ENCODE measurements around the gene USP46.

The USP46 gene

GRCh38 chr4:52689096-52689495 is 30.0 kb upstream of the USP46 start:
- ChIA-PET CTCF (interaction anchor here (0.8 kb wide), 1 partner anchor 294 kb away, joined by 6 read pairs; no protein-coding TSS in a partner anchor), POLR2A (no interaction called here)
- DNase-seq (ENCODE audit: low read depth, low spot score), result no peak
- no peak overlapping the region for H3K4me3 ChIP-seq (ENCODE audit: low read depth, low read length)
- TF ChIP-seq CTCF (IDR thresholded peaks at IDR 0.05; ENCODE audit: insufficient read depth, low read length, missing control alignments), result no peak

GRCh38 chr4:52687696-52688095 is 28.6 kb upstream of the USP46 start:
- ChIA-PET CTCF (no interaction called here), POLR2A (interaction anchor here (0.9 kb wide), 1 partner anchor 20 kb away, joined by 4 read pairs; no protein-coding TSS in a partner anchor)
- no peak overlapping the region for H3K4me3 ChIP-seq (ENCODE audit: low read depth, low read length)
- no peak for TF ChIP-seq CTCF (IDR thresholded peaks at IDR 0.05; ENCODE audit: insufficient read depth, low read length, missing control alignments)
- no peak for DNase-seq (ENCODE audit: low read depth, low spot score)

GRCh38 chr4:52685316-52685715 is 26.2 kb upstream of the USP46 start:
- CTCF ChIA-PET, result no interaction called here
- no peak for TF ChIP-seq CTCF (IDR thresholded peaks at IDR 0.05; ENCODE audit: insufficient read depth, low read length, missing control alignments)
- no peak overlapping the region for H3K4me3 ChIP-seq (ENCODE audit: low read depth, low read length)
- no peak for DNase-seq (ENCODE audit: low read depth, low spot score)
- POLR2A ChIA-PET, result no interaction called here

GRCh38 chr4:52684896-52685295 is 25.8 kb upstream of the USP46 start:
- no peak overlapping the region for H3K4me3 ChIP-seq (ENCODE audit: low read depth, low read length)
- no peak for DNase-seq (ENCODE audit: low read depth, low spot score)
- CTCF ChIA-PET, result no interaction called here
- no peak for TF ChIP-seq CTCF (IDR thresholded peaks at IDR 0.05; ENCODE audit: insufficient read depth, low read length, missing control alignments)
- POLR2A ChIA-PET, result no interaction called here

- no peak for DNase-seq (ENCODE audit: low read depth, low spot score)
- no peak overlapping the region for H3K4me3 ChIP-seq (ENCODE audit: low read depth, low read length)
- no peak for TF ChIP-seq CTCF (IDR thresholded peaks at IDR 0.05; ENCODE audit: insufficient read depth, low read length, missing control alignments)
- CTCF ChIA-PET, result interaction anchor here (0.7 to 1.0 kb wide), 2 partner anchors 134 to 200 kb away, joined by 3 read pairs; no protein-coding TSS in a partner anchor
- POLR2A ChIA-PET, result no interaction called here
Measured at GRCh38 chr4:52680381-52680780, 21.3 kb upstream of the USP46 start.

- ChIA-PET POLR2A (interaction anchor here (0.6 kb wide), 2 partner anchors 46 to 135 kb away, joined by 4 read pairs; no protein-coding TSS in a partner anchor), CTCF (no interaction called here)
- no peak for TF ChIP-seq CTCF (IDR thresholded peaks at IDR 0.05; ENCODE audit: insufficient read depth, low read length, missing control alignments)
- DNase-seq (ENCODE audit: low read depth, low spot score), result no peak
- H3K4me3 ChIP-seq (ENCODE audit: low read depth, low read length), result no peak overlapping the region
Measured at GRCh38 chr4:52676536-52676935, 17.4 kb upstream of the USP46 start.

Data from AG04449 (cell line).